ENCODE measurements around the gene PSMG3.

Gene PSMG3

DNA sequence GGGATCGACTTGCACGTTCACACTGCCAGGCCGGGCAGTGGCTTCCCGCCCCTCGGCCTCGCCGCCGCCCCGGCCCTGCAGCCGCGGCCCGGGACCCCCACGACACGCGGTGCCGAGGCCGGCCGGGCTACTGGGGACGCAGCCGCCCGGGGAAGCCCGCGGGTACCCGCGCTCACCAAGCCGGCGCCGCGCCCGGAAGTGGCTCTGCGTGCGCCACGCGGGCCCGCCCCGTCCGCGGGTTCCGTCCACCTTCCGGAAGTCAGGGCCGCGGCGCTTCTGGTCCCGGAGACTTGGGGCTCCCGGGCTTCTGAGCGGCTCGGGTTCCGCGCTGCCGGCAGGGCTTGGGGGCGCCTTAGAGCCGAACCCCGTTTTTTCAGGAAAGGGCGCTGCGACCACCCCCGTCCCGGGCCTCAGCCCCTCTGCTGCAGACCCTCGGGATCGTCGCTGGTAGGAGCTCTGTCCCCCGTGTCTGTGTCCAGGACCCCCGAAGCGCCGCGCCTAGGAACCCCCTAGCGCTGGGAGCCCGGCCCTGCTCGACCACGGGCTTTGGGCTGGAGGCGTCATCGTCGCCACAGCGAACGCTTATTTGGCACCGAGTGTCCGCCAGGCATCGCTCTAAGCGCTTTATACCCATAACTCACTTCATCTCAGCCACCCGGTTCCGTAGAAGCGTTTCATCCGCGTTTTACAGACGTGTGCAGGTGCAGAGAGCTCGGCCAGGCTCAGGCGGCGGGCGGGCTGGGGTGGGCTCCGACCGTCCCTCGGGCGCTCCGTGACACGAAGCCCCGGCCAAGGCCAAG, at the start of gene PSMG3:
PSMG3 (minus strand) TSS at position 200 of the 800 bp plus-strand sequence. CDS start 693 bp downstream, outside the sequence.
- peak; percentile 85 for DNase-seq

DNA sequence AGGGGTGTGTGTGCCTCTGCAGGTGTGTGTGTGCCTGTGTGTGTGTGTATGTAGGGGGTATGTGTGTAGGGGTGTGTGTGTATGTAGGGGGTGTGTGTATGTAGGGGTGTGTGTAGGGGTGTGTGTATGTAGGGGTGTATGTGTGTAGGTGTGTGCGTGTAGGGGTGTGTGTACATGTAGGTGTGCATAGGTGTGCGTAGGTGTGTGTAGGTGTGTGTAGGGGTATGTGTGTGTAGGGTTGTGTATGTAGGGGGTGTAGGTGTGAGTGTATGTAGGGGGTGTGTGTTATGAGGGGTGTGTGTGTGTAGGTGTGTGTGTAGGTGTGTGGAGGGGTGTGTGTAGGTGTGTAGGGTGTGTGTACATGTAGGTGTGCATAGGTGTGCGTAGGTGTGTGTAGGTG, 48.6 kb upstream of the PSMG3 start:
- DNase-seq = no peak

DNA sequence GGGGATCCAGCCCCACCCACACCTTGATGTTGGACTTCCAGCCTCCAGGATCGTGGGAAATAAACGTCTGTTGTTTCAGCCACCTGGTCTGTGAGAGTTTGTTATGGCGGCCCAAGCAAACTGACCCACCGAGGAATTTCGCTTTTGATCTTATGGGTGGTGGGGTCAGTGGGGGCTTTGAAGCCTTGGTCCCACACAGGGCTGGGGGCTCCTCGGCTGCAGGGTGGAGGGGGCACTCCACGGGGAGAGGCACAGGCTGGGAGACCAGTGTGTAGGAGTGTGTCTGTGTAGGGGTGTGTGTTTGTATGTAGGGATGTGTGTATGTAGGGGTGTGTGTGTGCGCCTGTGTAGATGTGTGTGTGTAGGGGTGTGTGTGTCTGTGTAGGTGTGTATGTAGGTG, 48.1 kb upstream of the PSMG3 start:
- no peak for DNase-seq

GRCh38 chr7:1616741-1617140, 46.9 kb upstream of the PSMG3 start:
- DNase-seq = no peak

GRCh38 chr7:1611708-1612241, 41.9 kb upstream of the PSMG3 start:
- DNase-seq = no peak

- DNase-seq = no peak
These were observed 41.0 kb upstream of the PSMG3 start for GRCh38 chr7:1610678-1611302.

GRCh38 chr7:1610013-1610677, 40.3 kb upstream of the PSMG3 start:
- no peak for DNase-seq

- no peak for DNase-seq
These were observed 39.2 kb upstream of the PSMG3 start for GRCh38 chr7:1609023-1609422.

DNA sequence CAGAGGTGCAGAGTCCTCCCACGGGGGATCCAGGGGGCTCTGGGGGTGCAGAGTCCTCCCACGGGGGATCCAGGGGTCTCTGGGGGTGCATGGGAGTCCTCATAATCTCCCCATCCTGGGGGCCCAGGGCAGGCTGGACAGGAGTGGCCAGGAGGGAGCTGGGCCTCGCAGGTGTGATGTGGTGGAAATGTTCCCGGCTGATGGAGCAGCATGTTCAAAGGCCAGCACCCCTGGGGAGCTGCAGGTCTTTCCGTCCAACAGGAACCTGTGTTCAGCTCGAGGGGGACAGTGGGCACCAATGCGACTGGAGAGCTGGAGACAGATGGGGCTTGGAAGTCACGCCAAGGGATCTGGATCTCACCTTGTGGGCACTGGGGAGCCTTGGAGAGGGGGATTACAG, 38.5 kb upstream of the PSMG3 start:
- DNase-seq = no peak

DNA sequence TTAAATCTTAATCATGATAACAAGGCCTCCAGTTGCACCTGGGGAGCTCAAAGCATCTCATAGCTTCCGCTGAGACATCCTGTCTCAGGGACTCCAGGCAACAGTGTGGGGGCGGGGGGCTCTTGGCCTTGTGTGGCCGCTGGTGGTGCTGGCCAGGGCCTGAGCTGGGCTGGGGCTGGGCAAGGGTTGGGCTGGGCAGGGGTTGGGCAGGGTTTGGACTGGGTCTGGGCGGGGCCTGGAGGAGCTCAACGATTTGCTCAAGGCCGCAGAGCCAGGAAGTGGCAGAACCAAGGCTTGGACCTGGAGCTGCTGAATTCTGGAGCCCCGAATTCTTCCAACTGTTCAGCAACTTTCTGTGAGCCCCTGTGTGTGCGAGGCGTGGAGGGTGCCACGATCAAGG, 37.9 kb upstream of the PSMG3 start:
- no peak for DNase-seq

- no peak for DNase-seq
These were observed 37.2 kb upstream of the PSMG3 start for GRCh38 chr7:1607001-1607400.

DNA sequence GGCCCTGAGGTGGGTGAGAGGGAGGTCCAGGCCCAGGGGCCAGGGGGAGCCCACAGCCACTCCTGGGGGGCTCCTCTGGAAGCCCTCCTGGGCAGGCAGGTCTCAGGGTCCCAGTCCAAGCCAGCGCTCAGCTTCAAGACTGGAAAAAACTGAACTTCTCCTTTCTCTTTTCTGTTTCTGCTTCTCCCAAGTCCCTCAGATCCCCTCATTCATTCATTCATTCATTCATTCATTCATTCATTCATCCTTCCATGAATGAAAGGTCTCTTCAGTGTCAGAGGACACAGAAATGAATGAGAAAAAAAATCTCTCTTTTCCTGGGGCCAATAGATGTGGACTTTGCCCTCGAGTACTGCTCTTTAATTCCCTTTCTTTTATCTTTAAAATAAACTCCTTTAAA, 34.6 kb upstream of the PSMG3 start:
- no peak for DNase-seq

- no peak for DNase-seq
These were observed 33.8 kb upstream of the PSMG3 start for GRCh38 chr7:1603346-1604225.

DNA sequence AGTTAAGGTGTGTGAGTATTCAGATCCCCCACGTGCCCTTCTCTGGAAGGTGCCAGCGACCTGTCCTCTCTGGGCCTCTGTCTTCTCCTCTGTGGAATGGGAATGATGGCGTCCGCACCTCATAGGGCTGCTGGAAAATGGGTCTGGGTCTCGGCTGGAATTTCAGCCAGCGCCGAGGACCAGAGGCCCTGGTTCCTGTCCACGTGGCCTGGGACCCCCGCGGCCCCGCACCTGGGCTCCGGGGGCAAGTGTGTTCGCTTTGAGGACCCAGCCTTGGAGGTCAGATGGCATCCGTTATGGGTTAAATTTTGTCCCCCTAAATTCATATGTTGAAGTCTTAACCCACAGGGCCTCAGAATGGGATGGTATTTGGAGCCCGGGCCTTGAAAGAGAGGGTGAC, 32.6 kb upstream of the PSMG3 start:
- DNase-seq = no peak

DNA sequence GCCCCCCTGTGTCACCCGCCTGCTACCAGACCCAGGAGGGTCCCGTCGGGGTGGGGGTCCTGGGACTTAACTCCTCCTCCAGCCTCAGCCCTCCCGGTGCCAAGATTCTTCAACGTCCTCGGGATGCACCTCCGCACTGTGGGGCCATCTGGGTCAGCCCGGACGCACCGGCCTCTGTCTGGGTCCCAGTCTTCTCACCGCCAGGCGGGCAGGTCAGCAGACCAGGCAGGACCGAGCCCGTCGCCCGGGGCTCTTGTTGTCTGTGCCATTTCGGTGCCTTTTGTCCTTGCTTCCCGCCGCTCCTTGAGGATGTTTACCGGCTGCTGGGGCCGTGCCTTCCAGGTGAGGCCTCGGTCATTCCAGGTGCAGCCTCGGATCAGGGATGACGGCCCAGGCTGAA, 32.1 kb upstream of the PSMG3 start:
- no peak for DNase-seq

DNA sequence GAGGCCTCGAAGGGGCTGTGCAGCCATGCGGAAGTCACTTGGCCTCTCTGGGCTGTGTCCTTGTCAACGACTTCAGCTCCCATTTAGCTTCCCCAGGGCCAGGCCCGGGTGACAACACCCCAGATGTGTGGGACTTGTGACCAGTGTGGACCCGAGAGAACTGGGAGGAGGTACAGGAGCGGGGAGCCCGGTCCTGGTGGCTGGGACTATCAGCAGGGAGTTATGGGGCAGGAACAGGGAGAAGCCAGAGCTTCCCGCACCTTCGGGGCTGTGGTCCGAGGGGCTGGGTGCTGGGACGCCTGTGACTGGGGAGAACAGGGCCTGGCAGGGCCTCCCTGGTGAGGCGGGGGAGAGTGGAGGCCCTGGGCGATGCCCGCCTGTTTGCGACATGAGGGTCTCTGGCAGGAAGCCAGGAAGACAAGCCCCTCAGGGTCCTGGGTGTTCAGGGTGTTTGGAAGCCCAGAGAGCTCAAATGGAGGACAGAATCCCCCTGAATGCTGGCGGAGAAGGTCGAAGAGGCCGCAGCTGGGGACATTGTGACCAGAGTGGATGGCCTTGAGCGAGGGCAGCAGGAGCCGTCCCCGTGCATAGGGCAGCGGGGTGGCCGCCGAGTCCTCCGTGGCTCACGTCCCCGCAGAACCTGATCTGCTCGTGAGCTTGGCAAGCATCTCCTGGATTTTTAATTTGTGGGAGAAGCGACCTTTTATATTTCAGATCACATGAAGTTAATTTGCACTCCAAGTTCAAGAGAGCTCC, 30.0 kb upstream of the PSMG3 start:
- no peak for DNase-seq

- DNase-seq = no peak
These were observed 29.3 kb upstream of the PSMG3 start for GRCh38 chr7:1598961-1599639.

DNA sequence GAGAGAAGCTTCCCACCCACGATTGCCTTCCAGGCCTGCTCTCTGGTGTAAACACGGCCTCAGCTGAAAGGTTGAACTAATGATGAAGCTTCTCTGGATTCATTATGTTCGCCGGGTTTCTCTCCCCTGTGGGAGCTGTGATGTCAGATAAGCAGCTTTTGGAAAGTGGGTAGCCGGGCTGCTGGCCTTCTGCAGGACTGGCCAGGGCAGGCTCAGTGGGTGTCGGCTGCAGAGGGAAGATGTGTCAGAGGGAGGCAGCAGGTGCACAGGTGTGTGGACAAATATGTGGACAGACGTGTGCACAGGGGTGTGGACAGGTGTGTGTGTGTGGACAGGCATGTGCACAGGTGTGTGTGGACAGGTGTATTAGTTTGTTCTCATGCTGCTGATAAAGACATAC, 28.5 kb upstream of the PSMG3 start:
- DNase-seq = no peak

DNA sequence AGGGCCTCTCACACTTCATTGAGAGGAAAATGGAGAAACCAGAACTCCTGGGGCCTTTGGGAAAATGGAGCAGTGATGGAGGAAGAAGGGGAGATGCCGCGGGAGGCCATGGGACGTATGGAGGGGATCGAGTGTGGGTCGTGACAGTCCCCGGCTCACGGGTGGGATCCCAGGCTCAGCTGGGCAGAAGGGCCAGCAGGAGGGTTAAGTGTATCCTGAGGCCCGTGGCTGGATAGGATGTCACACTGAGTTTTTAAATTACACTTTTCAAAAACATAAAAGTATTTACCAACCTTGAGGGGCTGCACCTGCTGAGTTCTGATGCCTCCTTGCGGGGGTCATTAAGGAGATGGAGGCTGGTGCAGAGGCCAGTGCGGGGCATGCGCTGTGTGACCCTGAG, 28.0 kb upstream of the PSMG3 start:
- no peak for DNase-seq

DNA sequence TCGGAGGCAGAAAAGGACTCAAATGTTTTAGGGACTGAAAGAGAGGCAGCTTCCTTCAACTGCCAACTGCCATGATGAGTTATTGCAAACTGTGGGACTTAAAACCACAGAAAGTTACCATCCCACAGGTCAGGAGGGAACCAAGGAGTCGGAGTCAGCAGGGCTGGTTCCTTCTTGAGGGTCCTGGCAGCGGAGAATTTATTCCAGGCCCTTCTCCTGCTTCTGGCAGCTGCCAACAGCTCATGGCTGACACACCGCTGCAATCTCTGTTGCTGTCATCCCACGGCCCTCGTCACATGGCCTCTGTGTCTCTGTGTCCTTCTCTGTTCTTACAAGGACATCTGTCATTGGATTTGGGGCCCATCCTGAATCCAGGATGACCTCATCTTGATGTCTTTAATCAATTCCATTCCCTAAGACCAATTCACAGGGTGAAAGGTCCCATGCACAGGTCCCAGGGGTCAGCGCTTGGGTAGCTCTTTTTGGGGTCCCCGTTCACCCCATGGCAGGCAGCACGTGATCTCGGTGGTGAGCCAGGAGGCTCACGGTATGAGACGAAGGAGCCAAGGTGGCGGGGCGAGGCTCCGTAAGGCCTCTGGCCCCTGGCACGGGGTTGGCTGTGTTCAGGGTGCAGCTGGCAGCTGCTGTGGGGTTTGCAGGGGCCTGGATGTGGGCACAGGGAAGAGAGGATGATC, 27.4 kb upstream of the PSMG3 start:
- DNase-seq = no peak

Data from NCI-H1105 (cell line).